B cell (primary cell): ENCODE results near the gene ZNF791. TPM values are rescaled to one million over a fixed set of nuclear protein-coding genes. Genes with fewer than 3 reads are reported as not detected.
A peak's percentile ranks its signal among the peaks of the same experiment; 100 is the strongest.

ENCODE experiments used
- ATAC-seq: fragments of 200-7000 bp; cut with Tn5 transposase; one replicate; pipeline ENCODE4 v1.10.0; 2021; ENCODE audit warnings: low read depth, mild to moderate bottlenecking, moderate number of reproducible peaks, moderate library complexity
- CTCF ChIA-PET: fragments of 350-600 bp; sonication (Branson Sonifier 250); formaldehyde crosslinking; loops from one replicate; lab custom pipeline; 2021; ENCODE audit warnings: antibody characterized with exemption, inconsistent platforms; lab: Charles Lee
- POLR2A ChIA-PET: fragments of 350-600 bp; sonication (Branson Sonifier 250); formaldehyde crosslinking; loops from one replicate; lab custom pipeline; 2021; ENCODE audit warnings: antibody characterized with exemption; lab: Charles Lee
- DNase-seq: peaks from one replicate; pipeline ENCODE4 v3.0.0; 2013
- H2AFZ ChIP-seq: 2 replicates; pipeline ENCODE4 v1.6.1; 2012; ENCODE audit warnings: mild to moderate bottlenecking, low read depth, low read length; ENCODE audit not compliant: insufficient read depth, poor library complexity, severe bottlenecking
- H3K27ac ChIP-seq, 2 donors: 1 replicate in 1 of 2; 2 replicates in 1 of 2; pipeline ENCODE4 v1.5.1; 2012 to 2013; ENCODE audit warnings: low read length in 2 of 2, mild to moderate bottlenecking in 2 of 2, moderate library complexity in 1 of 2
- H3K27me3 ChIP-seq, 4 experiments: fragments of 200-600 bp in 1 of 4; sonication (generic) in 1 of 4; replicated peaks in 1 of 4; 1 replicate in 2 of 4; 2 replicates in 2 of 4; pipeline versions ENCODE4 v1.6.1 to v1.7.0; 2013 to 2016; ENCODE audit warnings: low read length in 3 of 4, mild to moderate bottlenecking in 2 of 4, mixed read lengths in 1 of 4, moderate library complexity in 1 of 4; ENCODE audit not compliant: insufficient read depth in 4 of 4, control insufficient read depth in 3 of 4; ENCODE audit errors: control extremely low read depth in 1 of 4
- H3K36me3 ChIP-seq, 2 experiments: replicated peaks in 1 of 2; 1 replicate in 1 of 2; 2 replicates in 1 of 2; pipeline versions ENCODE4 v1.6.1 to v1.7.1; 2013; ENCODE audit warnings: low read length in 1 of 2; ENCODE audit not compliant: insufficient read depth in 2 of 2, control insufficient read depth in 1 of 2; ENCODE audit errors: control extremely low read depth in 1 of 2, extremely low read depth in 1 of 2
- H3K4me1 ChIP-seq, 2 donors: fragments of 200-600 bp in 1 of 2; sonication (generic) in 1 of 2; 1 replicate in 1 of 2; 2 replicates in 1 of 2; pipeline versions ENCODE4 v1.5.1 to v1.6.1; 2013 to 2017; ENCODE audit warnings: low read length in 2 of 2; ENCODE audit not compliant: control insufficient read depth in 2 of 2, insufficient read depth in 2 of 2
- H3K4me2 ChIP-seq: replicated peaks from 2 replicates; pipeline ENCODE3; 2012; ENCODE audit warnings: mild to moderate bottlenecking, low read depth, low read length; ENCODE audit not compliant: poor library complexity, severe bottlenecking
- H3K4me3 ChIP-seq, 5 experiments: fragments of 200-600 bp in 1 of 5; sonication (generic) in 1 of 5; 1 replicate in 3 of 5; 2 replicates in 2 of 5; pipeline versions ENCODE4 v1.5.1 to v1.7.0; 2011 to 2016; ENCODE audit warnings: low read length in 4 of 5, mild to moderate bottlenecking in 4 of 5, low read depth in 2 of 5, control low read depth in 1 of 5, moderate library complexity in 1 of 5; ENCODE audit not compliant: insufficient read depth in 1 of 5; ENCODE audit errors: control extremely low read depth in 1 of 5, extremely low read depth in 1 of 5
- H3K79me2 ChIP-seq: fragments of 200-600 bp; sonication (generic); one replicate; pipeline ENCODE4 v1.6.0; 2016; ENCODE audit warnings: low read length; ENCODE audit not compliant: control insufficient read depth, insufficient read depth
- H3K9ac ChIP-seq: fragments of 200-600 bp; sonication (generic); 2 replicates; pipeline ENCODE4 v1.6.1; 2017; ENCODE audit warnings: mild to moderate bottlenecking, low read length, moderate library complexity
- H3K9me3 ChIP-seq, 3 donors: one replicate each; pipeline versions ENCODE4 v1.6.1 to v1.7.1; 2013; ENCODE audit warnings: low read length in 2 of 3; ENCODE audit not compliant: control insufficient read depth in 2 of 3, insufficient read depth in 1 of 3; ENCODE audit errors: control extremely low read depth in 1 of 3
- H4K20me1 ChIP-seq: 2 replicates; pipeline ENCODE4 v1.6.0; 2012; ENCODE audit warnings: mild to moderate bottlenecking, low read length; ENCODE audit not compliant: insufficient read depth, control insufficient read depth, poor library complexity, severe bottlenecking
- H3K27ac Mint-ChIP-seq: one replicate; pipeline ENCODE4 v1.8.0; 2021; ENCODE audit warnings: mixed read lengths
- H3K27me3 Mint-ChIP-seq: one replicate; pipeline ENCODE4 v1.8.0; 2021; ENCODE audit warnings: mixed read lengths
- H3K4me1 Mint-ChIP-seq: one replicate; pipeline ENCODE4 v1.8.0; 2021; ENCODE audit warnings: mixed read lengths
- H3K4me3 Mint-ChIP-seq: one replicate; pipeline ENCODE4 v1.8.0; 2021; ENCODE audit warnings: mixed read lengths
- H3K9me3 Mint-ChIP-seq: one replicate; pipeline ENCODE4 v1.8.0; 2022; ENCODE audit warnings: mixed read lengths; ENCODE audit not compliant: insufficient read depth
- CTCF ChIP-seq: fragments of 200-600 bp; IDR thresholded peaks from one replicate; pipeline ENCODE4 v1.8.0; 2022; ENCODE audit warnings: antibody characterized with exemption, mild to moderate bottlenecking
- EZH2 ChIP-seq: IDR thresholded peaks from 2 replicates; pipeline ENCODE4 v1.6.1; 2012; ENCODE audit warnings: borderline replicate concordance, low read depth, mild to moderate bottlenecking, moderate library complexity, low read length; ENCODE audit not compliant: insufficient read depth, poor library complexity, severe bottlenecking
- WGBS: methylation state at CpG from one replicate; pipeline ENCODE4 v1.1.5; 2013; ENCODE audit warnings: missing lambda C conversion rate; ENCODE audit not compliant: insufficient coverage; 5-methylcytosine and 5-hydroxymethylcytosine counted together
- intact Hi-C: fragments of 100-400 bp; cut with micrococcal nuclease; formaldehyde crosslinking; loops from one replicate; pipeline ENCODE4 v1.10.0; 2022
- polyA plus RNA-seq: library from polyadenylated mRNA; depleted of rRNA; stranded (reverse); fragments of >200 nt; gene quantifications from 2 replicates; pipeline ENCODE4 v1.2.3, GENCODE V29; 2012
- total RNA-seq, 2 donors: library from RNA; stranded (reverse); fragments of 120-200 nt in 1 of 2; gene quantifications; 1 replicate in 1 of 2; 2 replicates in 1 of 2; pipeline versions ENCODE4 v1.2.3 to v1.2.4, GENCODE V29; 2013 to 2022

ZNF791 gene
- total and polyA plus RNA-seq, 2 donors (not counting 1 experiment from before 2014, with no cell fraction given): 17.5 to 57.9 TPM

GRCh38 chr19:12668932-12669269 is 58.2 kb downstream of the ZNF791 start:
- no peaks in the 10 kb centered on the region for H3K9me3 Mint-ChIP-seq
- peak overlapping the region; percentile 75 to 99 (median 95) for H3K4me3 ChIP-seq
- peaks cover 71% of the 10 kb centered on the region for H3K79me2 ChIP-seq
- peaks cover 34 to 55% of the 10 kb centered on the region in 2 donors for H3K4me1 ChIP-seq
- H3K9ac ChIP-seq: peak overlapping the region; percentile 97
- peaks cover 32% of the 10 kb centered on the region for H4K20me1 ChIP-seq
- intact Hi-C loops: loop anchor here (1.0 to 5.0 kb wide), 4 partner anchors 12 to 227 kb away; partner anchors contain the start of genes DHPS, TNPO2, ZNF443 and ZNF564
- H3K27ac Mint-ChIP-seq: peak overlapping the region; percentile 100
- H2AFZ ChIP-seq: peak overlapping the region; percentile 97
- peak overlapping the region; percentile 90 to 99 for H3K27ac ChIP-seq
- TF ChIP-seq EZH2: no peak
- TF ChIP-seq CTCF: no peak
- H3K4me1 Mint-ChIP-seq: peaks cover 65% of the 10 kb centered on the region
- no peak for ATAC-seq
- under 1% methylated on average over 24 of the region's 24 CpGs for WGBS
- no peaks in the 10 kb centered on the region for H3K27me3 ChIP-seq
- no peaks in the 10 kb centered on the region for H3K27me3 Mint-ChIP-seq
- CTCF ChIA-PET: interaction anchor here (0.6 to 5.7 kb wide), 9 partner anchors 9 to 174 kb away, joined by 3 to 82 read pairs (median 3); partner anchors contain the start of gene JUNB
- H3K4me3 Mint-ChIP-seq: peak overlapping the region; percentile 98
- peak; percentile 76 for DNase-seq
- peak overlapping the region; percentile 86 for H3K4me2 ChIP-seq
- POLR2A ChIA-PET: interaction anchor here (1.6 kb wide), 1 partner anchor 55 kb away, joined by 9 read pairs; no protein-coding TSS in a partner anchor
- H3K36me3 ChIP-seq: peaks cover 1 to 27% of the 10 kb centered on the region in 2 experiments
- H3K9me3 ChIP-seq: no peaks in the 10 kb centered on the region
